Measurements from ENCODE around the gene HOXC9.
A peak's percentile ranks its signal among the peaks of the same experiment; 100 is the strongest.

HOXC9 gene

GRCh38 chr12:54025499-54026405 is 25.8 kb downstream of the HOXC9 start:
- DNase-seq (ENCODE audit: low read depth in 2 of 2, low spot score in 1 of 2): no peak

DNA sequence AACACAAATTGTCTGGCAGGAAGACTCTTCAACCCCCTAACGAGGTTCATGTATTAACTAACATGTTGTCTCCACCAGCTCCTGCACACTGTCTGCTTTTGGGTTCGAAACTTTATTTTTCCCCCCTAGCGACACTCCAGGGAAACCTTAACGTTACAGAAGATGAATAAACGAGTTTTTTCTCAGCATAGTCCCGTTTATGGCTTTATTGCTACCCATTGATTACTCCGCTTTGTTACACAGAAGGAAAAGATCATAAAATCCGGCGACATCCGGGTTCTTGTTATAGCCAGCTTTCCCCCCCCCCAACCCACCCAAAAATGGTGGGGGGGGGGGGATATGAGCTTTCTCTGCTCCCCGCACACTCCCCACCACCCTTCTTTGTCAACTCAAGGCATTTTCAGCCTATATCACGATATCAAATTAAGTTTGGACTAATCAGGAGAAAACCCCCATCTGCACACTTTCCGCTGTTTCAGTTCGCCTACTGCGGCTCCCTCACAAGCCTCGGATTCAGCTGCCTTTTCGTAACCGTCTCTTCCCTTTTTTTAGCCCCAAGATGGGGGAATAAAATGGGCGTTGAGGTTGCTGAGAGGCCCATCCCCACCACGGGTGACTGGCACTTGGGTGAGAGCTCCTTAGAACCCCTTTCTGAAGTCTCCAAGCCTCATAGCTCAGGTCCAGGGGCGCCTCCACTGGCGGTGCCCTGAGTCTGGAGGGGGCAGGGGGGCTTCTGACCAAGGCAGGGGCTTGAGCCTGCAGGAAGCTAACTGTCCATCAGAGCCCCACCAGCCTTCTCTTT is 26.9 kb downstream of the HOXC9 start:
- DNase-seq (ENCODE audit: low read depth in 2 of 2, low spot score in 1 of 2): no peak

DNA sequence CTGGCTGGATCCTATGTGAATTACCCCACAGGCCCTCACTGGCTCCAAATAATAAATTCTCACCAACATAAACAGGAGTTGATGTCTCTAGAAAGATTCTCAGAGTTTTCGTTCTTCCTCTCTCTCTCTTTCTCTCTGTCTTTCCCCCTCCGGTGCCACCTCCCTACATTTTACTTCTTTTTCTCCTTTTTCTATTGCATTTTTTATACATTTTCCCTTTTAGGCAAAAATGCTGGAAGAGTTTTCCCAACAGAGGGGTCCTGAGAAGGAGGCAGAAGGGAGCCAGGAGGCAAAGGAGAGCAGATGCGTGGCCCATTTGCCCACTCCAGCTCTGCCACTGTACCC is 27.5 kb downstream of the HOXC9 start:
- DNase-seq (ENCODE audit: low read depth in 2 of 2, low spot score in 1 of 2): no peak

DNA sequence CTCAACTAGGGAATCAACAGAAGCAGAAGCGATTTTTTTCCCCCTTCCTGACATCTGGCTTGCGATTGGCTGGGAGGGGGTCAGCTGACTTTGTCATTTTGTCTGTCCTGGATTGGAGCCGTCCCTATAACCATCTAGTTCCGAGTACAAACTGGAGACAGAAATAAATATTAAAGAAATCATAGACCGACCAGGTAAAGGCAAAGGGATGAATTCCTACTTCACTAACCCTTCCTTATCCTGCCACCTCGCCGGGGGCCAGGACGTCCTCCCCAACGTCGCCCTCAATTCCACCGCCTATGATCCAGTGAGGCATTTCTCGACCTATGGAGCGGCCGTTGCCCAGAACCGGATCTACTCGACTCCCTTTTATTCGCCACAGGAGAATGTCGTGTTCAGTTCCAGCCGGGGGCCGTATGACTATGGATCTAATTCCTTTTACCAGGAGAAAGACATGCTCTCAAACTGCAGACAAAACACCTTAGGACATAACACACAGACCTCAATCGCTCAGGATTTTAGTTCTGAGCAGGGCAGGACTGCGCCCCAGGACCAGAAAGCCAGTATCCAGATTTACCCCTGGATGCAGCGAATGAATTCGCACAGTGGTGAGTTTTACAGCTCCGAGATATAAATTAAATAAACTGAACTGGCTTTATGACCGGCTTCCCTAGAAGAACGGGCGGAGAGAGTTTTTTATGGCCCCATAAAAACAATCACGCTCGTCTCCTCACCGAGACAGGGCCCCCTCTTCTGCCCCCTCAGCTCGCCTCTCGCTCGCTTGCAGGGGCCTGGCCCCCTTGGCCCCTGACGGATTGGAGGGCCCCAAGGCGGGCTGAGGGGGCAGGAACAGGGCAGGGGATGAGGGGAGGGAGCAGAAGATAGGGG is 28.6 kb downstream of the HOXC9 start, which contains the start of gene HOXC6:
Gene HOXC6 (plus strand): TSS at position 127 of the 888 bp plus-strand sequence. CDS start 82 bp downstream, at position 209.
- no peak for DNase-seq (ENCODE audit: low read depth in 2 of 2, low spot score in 1 of 2)

DNA sequence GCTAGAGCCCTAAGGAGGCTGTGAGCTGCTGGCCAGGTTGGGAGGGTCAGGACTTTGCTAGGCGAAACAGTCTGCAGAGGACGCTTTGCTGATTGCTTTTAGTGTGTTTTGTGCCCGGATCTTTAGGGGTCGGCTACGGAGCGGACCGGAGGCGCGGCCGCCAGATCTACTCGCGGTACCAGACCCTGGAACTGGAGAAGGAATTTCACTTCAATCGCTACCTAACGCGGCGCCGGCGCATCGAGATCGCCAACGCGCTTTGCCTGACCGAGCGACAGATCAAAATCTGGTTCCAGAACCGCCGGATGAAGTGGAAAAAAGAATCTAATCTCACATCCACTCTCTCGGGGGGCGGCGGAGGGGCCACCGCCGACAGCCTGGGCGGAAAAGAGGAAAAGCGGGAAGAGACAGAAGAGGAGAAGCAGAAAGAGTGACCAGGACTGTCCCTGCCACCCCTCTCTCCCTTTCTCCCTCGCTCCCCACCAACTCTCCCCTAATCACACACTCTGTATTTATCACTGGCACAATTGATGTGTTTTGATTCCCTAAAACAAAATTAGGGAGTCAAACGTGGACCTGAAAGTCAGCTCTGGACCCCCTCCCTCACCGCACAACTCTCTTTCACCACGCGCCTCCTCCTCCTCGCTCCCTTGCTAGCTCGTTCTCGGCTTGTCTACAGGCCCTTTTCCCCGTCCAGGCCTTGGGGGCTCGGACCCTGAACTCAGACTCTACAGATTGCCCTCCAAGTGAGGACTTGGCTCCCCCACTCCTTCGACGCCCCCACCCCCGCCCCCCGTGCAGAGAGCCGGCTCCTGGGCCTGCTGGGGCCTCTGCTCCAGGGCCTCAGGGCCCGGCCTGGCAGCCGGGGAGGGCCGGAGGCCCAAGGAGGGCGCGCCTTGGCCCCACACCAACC is 29.8 kb downstream of the HOXC9 start:
- no peak for DNase-seq (ENCODE audit: low read depth in 2 of 2, low spot score in 1 of 2)

DNA sequence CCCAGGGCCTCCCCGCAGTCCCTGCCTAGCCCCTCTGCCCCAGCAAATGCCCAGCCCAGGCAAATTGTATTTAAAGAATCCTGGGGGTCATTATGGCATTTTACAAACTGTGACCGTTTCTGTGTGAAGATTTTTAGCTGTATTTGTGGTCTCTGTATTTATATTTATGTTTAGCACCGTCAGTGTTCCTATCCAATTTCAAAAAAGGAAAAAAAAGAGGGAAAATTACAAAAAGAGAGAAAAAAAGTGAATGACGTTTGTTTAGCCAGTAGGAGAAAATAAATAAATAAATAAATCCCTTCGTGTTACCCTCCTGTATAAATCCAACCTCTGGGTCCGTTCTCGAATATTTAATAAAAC is 30.5 kb downstream of the HOXC9 start:
- no peak for DNase-seq (ENCODE audit: low read depth in 2 of 2, low spot score in 1 of 2)

GRCh38 chr12:54030889-54031471 is 31.0 kb downstream of the HOXC9 start:
- no peak for DNase-seq (ENCODE audit: low read depth in 2 of 2, low spot score in 1 of 2)

- DNase-seq (ENCODE audit: low read depth in 2 of 2, low spot score in 1 of 2): no peak
These were observed 31.5 kb downstream of the HOXC9 start for GRCh38 chr12:54031480-54031879.

DNA sequence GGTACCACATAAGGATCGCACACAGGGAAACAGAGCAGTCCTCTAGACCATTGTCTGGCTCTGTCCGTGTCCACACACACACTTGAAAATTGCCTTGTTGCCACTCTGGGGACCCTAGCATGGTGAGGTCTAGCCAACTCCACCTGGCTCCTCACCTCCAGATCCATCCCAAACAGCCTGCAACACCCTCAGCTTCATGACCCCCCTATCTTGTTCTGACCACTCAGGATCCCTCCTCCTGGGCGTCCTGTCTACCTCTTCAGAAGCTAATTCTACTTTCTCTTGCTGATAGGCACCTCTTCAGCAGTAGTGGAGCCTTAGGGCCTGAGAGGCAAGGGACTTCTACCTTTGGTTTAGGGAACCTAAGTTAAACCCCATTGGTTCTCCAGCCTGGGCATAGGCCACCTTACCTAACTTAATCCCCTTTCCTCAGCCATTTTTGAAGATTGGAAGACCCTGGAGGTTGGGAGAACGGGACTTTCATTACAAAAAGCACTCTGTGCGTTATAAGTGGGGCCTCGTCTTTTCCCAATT is 32.2 kb downstream of the HOXC9 start:
- DNase-seq (ENCODE audit: low read depth in 2 of 2, low spot score in 1 of 2): no peak

GRCh38 chr12:54032627-54033100 is 32.7 kb downstream of the HOXC9 start, which contains the start of gene HOXC5:
TSS of gene HOXC5 (plus strand) at chr12:54033050. CDS start at chr12:54033123, 73 bp downstream.
- peak; percentile 33 to 43 for DNase-seq (ENCODE audit: low read depth in 2 of 2, low spot score in 1 of 2)

DNA sequence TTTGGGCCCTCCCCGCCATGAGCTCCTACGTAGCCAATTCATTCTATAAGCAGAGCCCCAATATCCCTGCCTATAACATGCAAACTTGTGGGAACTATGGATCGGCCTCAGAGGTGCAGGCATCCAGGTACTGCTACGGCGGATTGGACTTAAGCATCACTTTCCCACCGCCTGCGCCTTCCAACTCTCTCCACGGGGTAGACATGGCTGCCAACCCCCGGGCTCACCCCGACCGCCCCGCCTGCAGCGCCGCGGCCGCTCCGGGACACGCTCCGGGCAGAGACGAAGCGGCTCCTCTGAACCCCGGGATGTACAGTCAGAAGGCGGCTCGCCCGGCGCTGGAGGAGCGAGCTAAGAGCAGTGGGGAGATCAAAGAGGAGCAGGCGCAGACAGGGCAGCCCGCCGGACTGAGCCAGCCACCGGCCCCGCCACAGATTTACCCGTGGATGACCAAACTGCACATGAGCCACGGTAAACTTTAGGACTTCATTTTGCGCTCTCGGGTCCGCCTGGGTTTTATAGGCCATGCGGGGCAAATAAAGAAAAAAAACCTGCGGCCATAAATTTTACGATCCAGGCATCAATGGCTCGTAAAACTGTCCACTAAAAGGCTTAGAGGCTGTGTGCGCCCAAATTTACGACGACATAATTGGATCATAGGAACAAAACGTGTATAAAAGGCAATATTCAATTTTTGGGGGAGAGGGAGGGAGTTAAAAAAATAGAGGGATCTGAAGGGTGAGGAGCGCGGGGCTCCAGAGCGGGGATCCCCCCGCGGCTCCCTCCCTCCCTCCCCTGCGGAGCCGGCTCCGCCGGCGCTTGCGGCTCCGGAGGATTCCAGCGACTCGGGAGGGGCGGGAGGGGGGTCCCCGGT is 33.4 kb downstream of the HOXC9 start:
- no peak for DNase-seq (ENCODE audit: low read depth in 2 of 2, low spot score in 1 of 2)

DNA sequence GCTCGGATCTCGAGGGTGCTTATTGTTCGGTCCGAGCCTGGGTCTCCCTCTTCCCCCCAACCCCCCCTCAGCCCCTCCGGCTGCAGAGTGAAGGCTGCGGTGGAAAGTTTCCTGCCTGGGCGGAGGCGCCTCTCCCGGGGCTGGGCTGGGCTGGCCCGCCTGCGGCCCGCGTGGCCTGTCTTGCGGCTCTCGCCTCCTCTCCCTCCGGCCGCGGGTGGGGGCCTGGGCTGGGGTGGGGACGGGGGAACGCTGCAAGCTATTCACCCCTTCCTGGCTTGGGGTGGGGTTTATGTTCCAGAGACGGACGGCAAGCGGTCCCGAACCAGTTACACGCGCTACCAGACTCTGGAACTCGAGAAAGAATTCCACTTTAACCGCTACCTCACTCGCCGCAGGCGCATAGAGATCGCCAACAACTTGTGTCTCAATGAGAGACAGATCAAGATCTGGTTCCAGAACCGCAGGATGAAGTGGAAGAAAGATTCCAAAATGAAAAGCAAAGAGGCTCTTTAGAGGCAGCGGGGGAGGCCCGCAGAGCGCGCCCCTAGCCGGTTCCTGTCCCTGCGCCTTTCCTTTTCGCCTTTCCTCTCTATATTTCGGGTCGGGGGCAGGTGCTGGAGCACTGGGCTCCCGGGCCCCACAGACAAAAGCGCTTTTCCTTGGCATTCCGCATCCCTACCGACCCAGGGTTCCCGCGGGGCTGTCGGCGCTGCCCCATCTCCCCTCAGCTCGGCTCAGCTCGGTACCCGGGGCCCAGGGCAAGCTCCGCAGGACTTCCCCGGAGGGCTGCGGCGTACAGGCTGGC is 34.2 kb downstream of the HOXC9 start:
- no peak for DNase-seq (ENCODE audit: low read depth in 2 of 2, low spot score in 1 of 2)

- no peak for DNase-seq (ENCODE audit: low read depth in 2 of 2, low spot score in 1 of 2)
These were observed 34.9 kb downstream of the HOXC9 start for GRCh38 chr12:54034785-54035310.

DNA sequence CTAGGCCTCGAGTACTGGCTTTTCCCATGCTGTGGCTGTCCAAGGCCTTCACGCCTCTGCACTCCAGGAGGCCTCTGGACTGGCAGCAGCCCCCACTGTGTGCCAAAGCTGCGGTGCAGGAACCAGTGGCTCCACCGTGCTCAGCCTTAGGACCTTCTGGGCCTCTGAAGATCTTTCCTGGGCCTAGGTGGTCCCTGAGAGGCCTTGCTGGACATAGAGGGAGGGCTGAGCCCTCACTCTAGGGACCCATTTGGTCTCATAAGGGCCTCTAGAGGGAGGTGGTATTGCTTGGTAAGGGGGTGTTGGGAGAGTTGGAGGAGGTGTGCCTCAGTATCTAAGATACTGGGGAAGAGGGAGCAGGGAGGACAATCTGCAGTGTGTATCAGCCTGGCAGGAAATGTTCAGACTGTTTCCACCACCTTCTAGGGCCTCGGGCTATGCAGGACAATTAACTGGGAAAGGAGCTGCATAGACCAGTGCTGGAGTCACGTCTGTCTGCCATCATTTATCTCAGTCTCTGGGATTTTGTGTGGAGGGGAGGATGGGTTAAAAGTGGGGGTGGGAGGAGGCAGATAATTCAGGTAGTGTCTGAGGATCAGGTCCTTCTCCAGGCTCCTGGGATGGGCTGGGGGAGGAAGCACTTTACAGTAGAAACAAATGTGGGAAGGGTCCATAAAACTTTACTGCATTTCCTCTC is 35.8 kb downstream of the HOXC9 start:
- no peak for DNase-seq (ENCODE audit: low read depth in 2 of 2, low spot score in 1 of 2)

GRCh38 chr12:54036620-54037359 is 36.8 kb downstream of the HOXC9 start:
- no peak for DNase-seq (ENCODE audit: low read depth in 2 of 2, low spot score in 1 of 2)
